Measurements from ENCODE around the gene TNFRSF1B.

The TNFRSF1B gene

DNA sequence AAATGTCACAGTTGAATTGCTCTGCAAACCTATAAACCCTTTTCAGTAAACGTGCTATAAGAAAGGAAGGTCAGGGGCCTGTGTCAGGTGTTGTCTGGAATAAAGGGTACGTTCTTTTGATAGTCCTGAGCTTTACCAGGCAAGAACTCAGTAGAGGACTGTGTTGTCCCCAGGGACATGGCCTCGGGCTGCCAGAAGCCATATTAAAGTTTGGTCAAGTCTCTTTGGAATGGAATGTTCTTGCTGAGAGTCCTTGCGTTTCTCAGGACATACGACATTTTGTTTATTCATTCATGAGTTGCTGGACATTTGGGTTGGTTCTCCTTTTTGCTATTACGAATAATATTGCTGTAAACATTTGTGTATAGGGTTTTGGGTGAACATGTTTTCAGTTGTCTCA lies 79.8 kb downstream of the TNFRSF1B start:
- no peak overlapping the region for H3K4me2 ChIP-seq (ENCODE audit: low read length)
- H3K4me3 ChIP-seq (ENCODE audit: low read length): no peak overlapping the region
- TF ChIP-seq, protein P1, sequence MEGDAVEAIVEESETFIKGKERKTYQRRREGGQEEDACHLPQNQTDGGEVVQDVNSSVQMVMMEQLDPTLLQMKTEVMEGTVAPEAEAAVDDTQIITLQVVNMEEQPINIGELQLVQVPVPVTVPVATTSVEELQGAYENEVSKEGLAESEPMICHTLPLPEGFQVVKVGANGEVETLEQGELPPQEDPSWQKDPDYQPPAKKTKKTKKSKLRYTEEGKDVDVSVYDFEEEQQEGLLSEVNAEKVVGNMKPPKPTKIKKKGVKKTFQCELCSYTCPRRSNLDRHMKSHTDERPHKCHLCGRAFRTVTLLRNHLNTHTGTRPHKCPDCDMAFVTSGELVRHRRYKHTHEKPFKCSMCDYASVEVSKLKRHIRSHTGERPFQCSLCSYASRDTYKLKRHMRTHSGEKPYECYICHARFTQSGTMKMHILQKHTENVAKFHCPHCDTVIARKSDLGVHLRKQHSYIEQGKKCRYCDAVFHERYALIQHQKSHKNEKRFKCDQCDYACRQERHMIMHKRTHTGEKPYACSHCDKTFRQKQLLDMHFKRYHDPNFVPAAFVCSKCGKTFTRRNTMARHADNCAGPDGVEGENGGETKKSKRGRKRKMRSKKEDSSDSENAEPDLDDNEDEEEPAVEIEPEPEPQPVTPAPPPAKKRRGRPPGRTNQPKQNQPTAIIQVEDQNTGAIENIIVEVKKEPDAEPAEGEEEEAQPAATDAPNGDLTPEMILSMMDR (IDR thresholded peaks at IDR 0.05; ENCODE audit: low read depth, low read length, poor library complexity, severe bottlenecking): no peak
- TF ChIP-seq EZH2phosphoT487 (IDR thresholded peaks at IDR 0.05; ENCODE audit: borderline replicate concordance, low read length): no peak
- no peaks in the 10 kb centered on the region for H3K79me2 ChIP-seq (ENCODE audit: control insufficient read depth, low read length)
- no peaks in the 10 kb centered on the region for H3K27me3 ChIP-seq (ENCODE audit: control insufficient read depth, low read length)
- H4K20me1 ChIP-seq (ENCODE audit: control insufficient read depth, insufficient read depth, low read depth, low read length): no peaks in the 10 kb centered on the region
- no peaks in the 10 kb centered on the region for H3K9me3 ChIP-seq (ENCODE audit: control insufficient read depth, insufficient read depth, low read length)
- peaks cover 48% of the 10 kb centered on the region for H3K36me3 ChIP-seq (ENCODE audit: control insufficient read depth, low read length)
- H3K4me1 ChIP-seq (ENCODE audit: control insufficient read depth, low read length): no peaks in the 10 kb centered on the region
- H3F3A ChIP-seq (ENCODE audit: control insufficient read depth, insufficient read depth): no peaks in the 10 kb centered on the region
- H3K27ac ChIP-seq (ENCODE audit: low read depth, low read length): no peak overlapping the region
- no peaks in the 10 kb centered on the region for H3K9me2 ChIP-seq (replicated peaks; ENCODE audit: control insufficient read depth, low read length)

DNA sequence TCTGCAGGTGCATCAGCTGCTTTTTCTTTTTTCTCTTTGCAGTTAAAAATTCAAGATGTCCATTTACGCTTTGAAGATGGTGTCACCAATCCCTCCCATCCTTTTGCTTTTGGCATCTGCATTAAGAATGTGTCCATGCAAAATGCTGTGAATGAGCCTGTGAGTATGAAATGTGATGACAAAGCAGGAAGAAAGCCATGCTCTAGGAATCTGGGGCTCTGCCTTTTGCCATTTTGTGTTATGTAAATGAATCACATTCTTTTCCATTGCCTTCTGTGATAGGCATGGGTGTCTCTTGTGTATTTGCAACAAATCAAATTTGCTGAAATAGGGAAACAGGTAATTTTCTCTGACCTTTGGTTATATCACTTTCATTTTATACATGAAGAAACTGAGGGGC lies 82.4 kb downstream of the TNFRSF1B start:
- no peaks in the 10 kb centered on the region for H3F3A ChIP-seq (ENCODE audit: control insufficient read depth, insufficient read depth)
- H4K20me1 ChIP-seq (ENCODE audit: control insufficient read depth, insufficient read depth, low read depth, low read length): no peaks in the 10 kb centered on the region
- no peaks in the 10 kb centered on the region for H3K27me3 ChIP-seq (ENCODE audit: control insufficient read depth, low read length)
- no peaks in the 10 kb centered on the region for H3K79me2 ChIP-seq (ENCODE audit: control insufficient read depth, low read length)
- no peak for TF ChIP-seq EZH2phosphoT487 (IDR thresholded peaks at IDR 0.05; ENCODE audit: borderline replicate concordance, low read length)
- TF ChIP-seq, protein P1 (IDR thresholded peaks at IDR 0.05; ENCODE audit: low read depth, low read length, poor library complexity, severe bottlenecking): no peak
- H3K9me2 ChIP-seq (replicated peaks; ENCODE audit: control insufficient read depth, low read length): no peaks in the 10 kb centered on the region
- no peak overlapping the region for H3K4me2 ChIP-seq (ENCODE audit: low read length)
- H3K27ac ChIP-seq (ENCODE audit: low read depth, low read length): no peak overlapping the region
- no peak overlapping the region for H3K4me3 ChIP-seq (ENCODE audit: low read length)
- no peaks in the 10 kb centered on the region for H3K4me1 ChIP-seq (ENCODE audit: control insufficient read depth, low read length)
- H3K9me3 ChIP-seq (ENCODE audit: control insufficient read depth, insufficient read depth, low read length): no peaks in the 10 kb centered on the region
- peaks cover 51% of the 10 kb centered on the region for H3K36me3 ChIP-seq (ENCODE audit: control insufficient read depth, low read length)

DNA sequence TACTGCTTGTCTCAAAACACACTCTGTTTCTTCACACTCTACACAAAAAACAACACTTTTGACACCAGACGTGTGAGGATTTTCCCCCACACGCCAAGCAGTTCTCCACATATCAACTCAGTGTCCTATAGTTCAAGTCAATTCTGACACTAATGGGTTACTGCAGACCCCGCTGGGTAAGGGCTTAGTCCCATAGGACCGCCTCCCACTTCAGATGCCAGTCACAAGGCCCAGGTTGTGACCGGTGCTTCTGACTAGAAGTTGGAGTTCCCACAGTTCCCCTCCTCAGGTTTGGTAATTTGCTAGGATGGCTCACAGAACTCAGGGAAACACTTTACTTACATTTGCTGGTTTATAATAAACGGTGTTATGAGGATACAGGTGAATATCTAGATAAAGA lies 83.0 kb downstream of the TNFRSF1B start:
- H3K4me3 ChIP-seq (ENCODE audit: low read length): no peak overlapping the region
- H3K36me3 ChIP-seq (ENCODE audit: control insufficient read depth, low read length): peaks cover 45% of the 10 kb centered on the region
- H3K4me2 ChIP-seq (ENCODE audit: low read length): no peak overlapping the region
- TF ChIP-seq EZH2phosphoT487 (IDR thresholded peaks at IDR 0.05; ENCODE audit: borderline replicate concordance, low read length): no peak
- TF ChIP-seq, protein P1 (IDR thresholded peaks at IDR 0.05; ENCODE audit: low read depth, low read length, poor library complexity, severe bottlenecking): no peak
- H3K4me1 ChIP-seq (ENCODE audit: control insufficient read depth, low read length): no peaks in the 10 kb centered on the region
- H3K27ac ChIP-seq (ENCODE audit: low read depth, low read length): no peak overlapping the region
- H3K27me3 ChIP-seq (ENCODE audit: control insufficient read depth, low read length): no peaks in the 10 kb centered on the region
- H4K20me1 ChIP-seq (ENCODE audit: control insufficient read depth, insufficient read depth, low read depth, low read length): no peaks in the 10 kb centered on the region
- no peaks in the 10 kb centered on the region for H3K9me2 ChIP-seq (replicated peaks; ENCODE audit: control insufficient read depth, low read length)
- no peaks in the 10 kb centered on the region for H3K9me3 ChIP-seq (ENCODE audit: control insufficient read depth, insufficient read depth, low read length)
- no peaks in the 10 kb centered on the region for H3K79me2 ChIP-seq (ENCODE audit: control insufficient read depth, low read length)
- H3F3A ChIP-seq (ENCODE audit: control insufficient read depth, insufficient read depth): no peaks in the 10 kb centered on the region

DNA sequence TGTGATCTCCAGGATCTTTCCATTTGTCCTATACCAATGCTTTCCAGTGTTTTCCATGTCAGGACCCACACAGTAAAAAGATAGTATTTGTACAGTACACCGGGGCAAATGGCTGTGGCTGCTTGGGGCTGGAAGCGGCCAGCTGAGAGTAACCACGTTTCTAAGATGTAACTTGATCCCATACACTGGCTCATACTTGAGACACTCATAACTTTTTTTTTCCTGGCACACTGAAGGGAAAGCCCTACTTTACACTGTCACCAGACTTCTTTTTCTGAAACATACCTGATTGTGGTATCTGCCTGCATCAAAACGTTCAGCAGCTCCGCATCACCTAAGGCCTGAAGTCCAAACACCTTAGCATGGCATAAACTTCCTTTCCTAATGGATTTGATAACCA lies 84.7 kb downstream of the TNFRSF1B start:
- H3F3A ChIP-seq (ENCODE audit: control insufficient read depth, insufficient read depth): no peaks in the 10 kb centered on the region
- H3K27me3 ChIP-seq (ENCODE audit: control insufficient read depth, low read length): no peaks in the 10 kb centered on the region
- no peaks in the 10 kb centered on the region for H3K9me3 ChIP-seq (ENCODE audit: control insufficient read depth, insufficient read depth, low read length)
- no peak overlapping the region for H3K27ac ChIP-seq (ENCODE audit: low read depth, low read length)
- no peak overlapping the region for H3K4me3 ChIP-seq (ENCODE audit: low read length)
- no peaks in the 10 kb centered on the region for H3K4me1 ChIP-seq (ENCODE audit: control insufficient read depth, low read length)
- H3K4me2 ChIP-seq (ENCODE audit: low read length): no peak overlapping the region
- H4K20me1 ChIP-seq (ENCODE audit: control insufficient read depth, insufficient read depth, low read depth, low read length): no peaks in the 10 kb centered on the region
- TF ChIP-seq EZH2phosphoT487 (IDR thresholded peaks at IDR 0.05; ENCODE audit: borderline replicate concordance, low read length): no peak
- TF ChIP-seq, protein P1 (IDR thresholded peaks at IDR 0.05; ENCODE audit: low read depth, low read length, poor library complexity, severe bottlenecking): no peak
- no peaks in the 10 kb centered on the region for H3K9me2 ChIP-seq (replicated peaks; ENCODE audit: control insufficient read depth, low read length)
- H3K36me3 ChIP-seq (ENCODE audit: control insufficient read depth, low read length): peaks cover 39% of the 10 kb centered on the region
- no peaks in the 10 kb centered on the region for H3K79me2 ChIP-seq (ENCODE audit: control insufficient read depth, low read length)

All from DOHH2 (cell line).